ENCODE data around the gene ANKRD33B. TPM values are rescaled to one million over a fixed set of nuclear protein-coding genes. Genes with fewer than 3 reads are reported as not detected.

The ANKRD33B gene
- total RNA-seq, 1 experiment from 2014 or later = 10.9 TPM

GRCh38 chr5:10648806-10649665 lies 85.2 kb downstream of the ANKRD33B start (continued):
- TF ChIP-seq EZH2phosphoT487 (IDR thresholded peaks at IDR 0.05; ENCODE audit: borderline replicate concordance) = no peak
- no peak for TF ChIP-seq FOSL1 (IDR thresholded peaks at IDR 0.05; ENCODE audit: low read depth)
- no peak for TF ChIP-seq POLR2AphosphoS5 (IDR thresholded peaks at IDR 0.05; ENCODE audit: low read depth, low read length)
- TF ChIP-seq ATF3 (IDR thresholded peaks at IDR 0.05) = no peak

- H2AFZ ChIP-seq (ENCODE audit: low read depth, low read length, poor library complexity, severe bottlenecking) = no peak overlapping the region
- RAD21 ChIA-PET (ENCODE audit: low non-redundant PET in 1 of 2, low total read pairs in 2 of 2, uncharacterized antibody in 2 of 2, unreplicated experiment in 2 of 2) = no interaction called here
- no peaks in the 10 kb centered on the region; a peak in 1 of 4 replicates for H3K36me3 ChIP-seq (ENCODE audit: control insufficient read depth in 1 of 2, insufficient read depth in 2 of 2, low read length in 2 of 2)
- TF ChIP-seq REST (IDR thresholded peaks at IDR 0.05; ENCODE audit: low read depth) = peak; percentile 40
- no peak for TF ChIP-seq SP1 (IDR thresholded peaks at IDR 0.05; ENCODE audit: low read depth)
- TF ChIP-seq ELF1 (IDR thresholded peaks at IDR 0.05; ENCODE audit: borderline replicate concordance, low read depth) = no peak
- no peak for TF ChIP-seq EGR1 (IDR thresholded peaks at IDR 0.05; ENCODE audit: low read depth)
- ATAC-seq (no peak), DNase-seq (ENCODE audit: low read depth, low spot score) (no peak)
- H3K79me2 ChIP-seq (ENCODE audit: insufficient read depth, low read length) = no peaks in the 10 kb centered on the region
- H3K4me2 ChIP-seq (ENCODE audit: low read length) = no peak overlapping the region
- H3K9me2 ChIP-seq (ENCODE audit: insufficient read depth) = no peaks in the 10 kb centered on the region
- POLR2A ChIA-PET = no interaction called here
- BruUV-seq (replicated peaks) = no TSS peak
- no peak overlapping the region for H3K27ac ChIP-seq (ENCODE audit: low read depth, low read length)
- intact Hi-C loops (cut with micrococcal nuclease) = no loop called here
- H3K4me1 ChIP-seq (ENCODE audit: control insufficient read depth in 1 of 2, insufficient read depth in 2 of 2, low read length in 2 of 2) = peaks cover 0 to 5% of the 10 kb centered on the region in 2 experiments; a peak in 1 of 4 replicates
- H3K4me3 ChIP-seq (replicated peaks in 1 of 2; ENCODE audit: low read depth in 1 of 2, low read length in 2 of 2) = no peak overlapping the region
- H4K20me1 ChIP-seq (ENCODE audit: insufficient read depth) = no peaks in the 10 kb centered on the region
- H3K9ac ChIP-seq (ENCODE audit: low read length) = no peak overlapping the region
- no peaks in the 10 kb centered on the region for H3K27me3 ChIP-seq (ENCODE audit: insufficient read depth, low read length)
- CTCF ChIA-PET = no interaction called here
- H3K9me3 ChIP-seq (ENCODE audit: control insufficient read depth in 1 of 2, insufficient read depth in 1 of 2, low read depth in 1 of 2, low read length in 2 of 2) = no peaks in the 10 kb centered on the region
Measured at GRCh38 chr5:10649666-10650380, 86.0 kb downstream of the ANKRD33B start.

All from HCT116 (cell line).